Stimulated activated CD4-positive, alpha-beta T cell treated with anti-CD3 and anti-CD28 coated beads, Interleukin-12 subunit alpha, Interleukin-12 subunit beta, amount 100 ng/mL, for 4 hours (primary cell): ENCODE measurements around the gene WNT4.

Experiments
- DNase-seq: peaks from one replicate; pipeline ENCODE4 v3.0.0-alpha.2; 2020

The WNT4 gene

GRCh38 chr1:22107126-22107525 lies 35.8 kb downstream of the WNT4 start:
- no peak for DNase-seq

GRCh38 chr1:22105611-22106207 lies 37.2 kb downstream of the WNT4 start:
- DNase-seq: no peak

DNA sequence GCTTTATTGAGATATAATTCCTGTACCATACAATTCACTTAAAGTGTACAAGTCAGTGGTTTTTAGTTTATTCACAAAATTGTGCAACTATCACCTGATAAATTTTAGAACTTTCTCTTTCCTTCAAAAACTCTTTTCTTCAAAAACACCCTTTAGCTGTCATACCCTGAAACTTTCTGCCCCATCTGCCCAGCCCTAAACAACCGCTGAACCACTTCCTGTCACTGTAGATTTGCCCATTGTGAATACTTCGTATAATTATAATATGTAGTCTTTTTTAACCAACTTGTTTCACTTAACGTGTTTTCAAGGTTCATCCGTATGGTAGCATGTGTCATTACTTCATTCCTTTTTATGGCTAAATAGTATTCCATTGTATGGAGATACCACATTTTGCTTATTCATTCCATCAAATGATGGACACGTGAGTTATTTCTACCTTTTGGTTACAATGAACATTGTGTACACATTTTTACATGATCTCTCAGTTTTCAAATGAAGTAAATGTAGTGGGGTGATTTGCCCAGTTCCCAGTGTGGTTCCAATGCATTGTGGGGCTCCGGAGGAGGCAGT lies 37.9 kb downstream of the WNT4 start:
- DNase-seq: no peak

DNA sequence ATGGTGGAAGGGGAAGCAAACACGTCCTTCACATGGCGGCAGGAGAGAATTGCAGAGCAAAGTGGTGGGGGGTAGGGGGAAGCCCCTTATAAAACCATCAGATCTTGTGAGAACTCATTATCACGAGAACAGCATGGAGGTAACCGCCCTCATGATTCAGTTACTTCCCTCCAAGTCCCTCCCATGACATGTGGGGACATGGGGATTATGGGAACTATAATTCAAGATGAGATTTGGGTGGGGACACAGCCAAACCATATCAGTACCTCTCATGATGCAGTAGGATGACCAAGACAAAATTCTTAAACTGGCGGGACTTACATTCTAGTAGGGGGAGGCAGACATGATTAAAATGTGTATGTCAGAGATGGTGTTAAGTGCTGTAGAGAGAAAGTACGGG lies 38.8 kb downstream of the WNT4 start:
- DNase-seq: no peak

GRCh38 chr1:22102746-22103145 lies 40.2 kb downstream of the WNT4 start:
- no peak for DNase-seq

- DNase-seq: no peak
These were observed 40.9 kb downstream of the WNT4 start for GRCh38 chr1:22101995-22102394.

GRCh38 chr1:22101199-22101598 lies 41.7 kb downstream of the WNT4 start:
- DNase-seq: no peak

DNA sequence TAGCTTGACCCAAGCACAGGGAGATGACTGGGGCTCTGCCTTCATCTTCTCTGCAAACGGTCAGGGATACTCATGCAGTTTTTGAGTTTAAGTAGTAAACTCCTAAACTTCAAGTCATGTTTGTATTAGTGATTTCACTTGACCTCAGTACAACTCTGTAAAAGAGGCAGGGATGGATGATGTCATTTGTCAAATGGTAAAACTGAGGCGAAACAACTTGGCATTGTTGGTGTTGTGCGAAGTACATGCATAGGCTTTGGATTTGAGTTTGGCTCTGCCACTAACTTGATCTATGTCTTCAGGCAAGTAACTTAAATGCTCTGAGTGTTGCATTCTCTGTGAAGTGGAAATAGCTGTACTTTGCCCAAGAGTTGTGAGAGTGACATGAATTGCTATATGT lies 42.7 kb downstream of the WNT4 start:
- no peak for DNase-seq

DNA sequence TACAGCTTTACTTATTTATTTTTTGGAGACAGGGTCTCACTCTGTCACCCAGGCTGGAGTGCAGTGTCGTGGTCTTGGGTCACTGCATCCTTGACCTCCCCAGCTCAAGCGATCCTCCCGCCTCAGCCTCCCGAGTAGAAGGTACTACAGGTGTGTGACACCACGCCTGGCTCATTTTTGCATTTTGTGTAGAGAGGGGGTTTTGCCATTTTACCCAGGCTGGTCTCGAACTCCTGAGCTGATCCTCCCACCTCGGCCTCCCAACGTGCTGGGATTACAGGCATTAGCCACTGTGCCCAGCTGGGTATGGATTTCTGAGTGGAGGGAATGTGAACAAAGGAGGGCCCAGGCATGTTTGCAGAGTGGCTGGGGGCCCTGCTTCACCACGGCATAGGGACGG lies 44.1 kb downstream of the WNT4 start:
- DNase-seq: no peak

DNA sequence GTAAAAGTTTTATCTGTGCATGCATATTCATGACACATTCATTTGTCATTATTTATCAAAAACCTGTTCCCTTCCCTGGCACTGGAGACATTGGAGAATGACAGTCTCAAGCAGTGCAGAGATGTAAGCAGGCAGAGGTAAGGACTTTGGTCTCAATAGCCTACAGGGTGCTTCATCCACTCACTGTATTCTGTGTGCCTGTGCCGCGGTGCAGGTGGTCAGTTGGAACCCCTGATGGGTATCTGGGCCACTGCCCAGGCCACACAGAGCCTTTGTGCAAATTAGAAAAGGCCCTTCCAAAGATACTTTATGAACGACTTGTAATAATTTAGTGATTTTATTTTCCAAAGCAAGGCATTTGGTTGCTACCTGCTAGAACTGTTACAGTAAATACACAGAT lies 46.4 kb downstream of the WNT4 start:
- DNase-seq: no peak

DNA sequence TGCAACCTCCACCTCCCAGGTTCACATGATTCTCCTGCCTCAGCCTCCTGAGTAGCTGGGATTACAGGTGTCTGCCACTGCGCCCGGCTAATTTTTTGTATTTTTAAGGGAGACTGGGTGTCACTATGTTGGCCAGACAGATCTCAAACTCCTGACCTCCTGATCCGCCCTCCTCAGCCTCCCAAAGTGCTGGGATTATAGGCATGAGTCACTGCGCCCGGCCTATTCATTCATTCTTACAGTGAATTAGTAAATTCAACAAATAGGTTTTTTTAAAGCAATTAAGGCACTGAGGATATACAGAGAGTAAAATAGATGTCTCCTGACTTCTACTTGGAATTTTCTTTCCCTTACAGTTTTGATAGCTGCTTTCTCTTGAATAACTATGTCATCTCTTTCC lies 46.9 kb downstream of the WNT4 start:
- no peak for DNase-seq

- no peak for DNase-seq
These were observed 49.4 kb downstream of the WNT4 start for GRCh38 chr1:22093513-22093912.

DNA sequence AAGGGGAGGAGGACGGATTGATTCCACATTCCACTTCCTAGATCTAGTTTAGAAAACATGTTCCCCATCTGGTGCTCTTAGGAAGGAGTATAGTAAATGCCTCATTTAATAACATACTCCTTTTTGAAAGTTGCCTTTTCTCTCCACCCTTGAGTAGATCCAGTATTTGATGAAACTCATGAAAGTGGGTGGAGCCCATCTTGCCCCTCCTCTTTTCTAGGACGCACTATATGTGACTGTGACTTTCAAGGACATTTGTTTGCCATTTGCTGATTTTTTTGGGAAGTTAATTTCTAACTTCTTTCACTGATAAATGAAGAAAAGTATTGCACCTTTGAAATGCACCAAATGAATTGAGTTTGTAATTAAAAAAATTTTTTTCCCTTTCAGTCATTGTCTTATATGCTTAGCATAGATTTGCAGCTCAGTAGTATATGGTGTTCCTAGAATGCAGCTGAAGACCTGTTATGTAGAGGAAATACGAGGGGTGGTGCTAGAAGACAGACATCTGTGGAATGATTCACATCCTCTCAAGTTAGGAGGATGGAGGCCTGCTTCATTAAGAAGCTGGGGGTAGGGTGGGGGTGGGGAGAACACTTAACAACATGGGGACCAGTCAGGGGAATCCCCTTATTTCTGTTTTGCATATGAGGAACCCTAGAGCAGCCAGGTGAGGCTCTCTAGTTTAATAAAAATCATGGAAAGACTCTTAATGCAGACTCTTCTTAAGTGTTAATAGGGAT lies 50.7 kb downstream of the WNT4 start:
- DNase-seq: peak; percentile 27

DNA sequence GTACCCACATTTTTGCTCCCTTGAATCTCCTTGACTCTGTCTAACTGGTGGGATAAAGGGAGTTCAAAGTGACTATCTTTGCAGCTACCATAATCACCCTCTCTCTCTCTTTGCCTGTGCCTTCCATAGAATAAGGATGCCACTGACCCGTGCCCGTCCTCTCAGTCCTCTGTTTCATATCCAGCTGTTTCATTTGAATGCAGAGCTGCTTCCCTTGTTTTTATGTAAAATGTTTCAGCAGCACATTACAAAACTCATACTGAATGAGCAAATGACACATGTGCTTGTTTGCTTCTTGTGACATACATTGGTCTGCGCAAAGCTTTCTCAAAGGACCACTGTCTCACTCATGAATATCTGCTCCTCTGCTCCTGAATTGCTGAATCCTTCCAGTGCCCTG lies 52.0 kb downstream of the WNT4 start:
- no peak for DNase-seq

DNA sequence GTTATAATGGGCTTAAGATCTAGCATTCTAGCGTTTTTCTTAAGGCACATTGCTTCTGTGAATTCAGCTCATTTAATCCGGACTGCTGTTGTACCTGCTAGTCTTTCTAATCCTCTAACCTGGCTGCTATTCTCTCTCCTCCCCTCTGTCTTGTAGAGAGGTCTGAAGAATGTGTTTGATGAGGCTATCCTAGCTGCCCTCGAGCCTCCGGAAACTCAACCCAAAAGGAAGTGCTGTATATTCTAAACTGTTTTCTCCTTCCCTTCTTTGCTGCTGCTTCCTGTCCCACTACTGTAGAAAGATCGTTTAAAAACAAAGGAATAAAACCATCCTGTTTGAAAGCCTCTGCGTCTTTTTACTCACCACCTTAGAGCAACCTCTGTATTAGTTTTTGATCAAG lies 53.1 kb downstream of the WNT4 start:
- DNase-seq: no peak

DNA sequence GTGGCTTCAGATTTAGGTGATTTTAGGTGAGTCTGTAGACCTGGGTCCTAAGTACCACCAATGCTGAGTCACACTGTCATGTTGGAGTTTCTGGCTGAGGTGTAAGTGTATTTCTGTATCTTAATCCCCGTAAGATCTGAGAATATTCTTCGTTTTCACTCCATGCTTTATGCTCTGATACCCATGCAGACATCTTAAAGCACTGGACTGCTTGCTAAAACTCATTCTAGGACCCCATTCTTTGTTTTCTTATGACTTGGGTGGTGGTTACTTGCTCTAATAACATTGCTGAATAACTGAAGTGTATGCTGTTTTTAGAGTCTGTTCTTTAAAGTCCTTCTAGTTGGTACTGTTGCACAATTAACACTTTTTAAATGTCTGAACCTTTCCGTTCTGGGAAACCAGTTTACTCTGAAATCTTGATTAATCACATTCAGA lies 53.7 kb downstream of the WNT4 start:
- no peak for DNase-seq

DNA sequence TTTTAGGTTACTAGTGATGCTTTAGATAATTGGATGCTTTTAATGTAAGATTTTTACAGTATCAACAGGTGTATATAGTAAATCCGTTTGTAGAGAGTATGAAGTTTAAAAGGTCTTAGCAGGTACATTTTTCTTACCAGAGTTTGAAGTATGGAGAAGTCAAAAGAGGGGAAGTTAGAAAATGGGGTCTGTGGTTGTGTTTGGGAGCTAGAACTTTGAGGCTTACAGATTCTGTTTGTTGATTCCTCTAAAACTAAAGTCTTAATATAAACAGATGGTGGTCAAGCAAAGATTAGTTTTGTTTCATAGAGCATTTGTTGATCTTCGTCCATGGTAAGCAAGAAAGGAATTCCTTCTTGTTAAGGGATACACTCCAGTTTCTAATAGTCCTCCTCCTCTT lies 54.6 kb downstream of the WNT4 start:
- DNase-seq: no peak

DNA sequence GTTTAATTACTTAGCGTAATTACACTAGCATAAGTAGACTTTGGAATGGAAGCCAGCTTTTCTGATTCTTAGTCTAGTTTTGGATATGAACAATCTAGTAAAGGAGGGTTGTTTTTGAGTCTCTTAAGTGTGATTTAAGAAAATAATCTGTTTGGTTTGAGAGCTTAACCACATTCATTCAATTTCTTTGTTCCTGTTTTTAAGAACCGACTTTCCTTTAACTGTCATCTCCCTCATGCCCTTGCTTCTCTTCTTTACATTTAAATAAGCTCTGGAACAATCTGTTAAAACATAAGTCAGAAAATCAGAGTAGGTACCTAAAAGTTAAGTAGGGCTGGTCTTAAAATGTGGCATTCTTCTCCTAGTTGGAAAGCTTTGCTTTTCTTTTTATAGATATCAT lies 62.7 kb downstream of the WNT4 start:
- no peak for DNase-seq

- DNase-seq: no peak
These were observed 64.8 kb downstream of the WNT4 start for GRCh38 chr1:22078133-22078532.

- no peak for DNase-seq
These were observed 65.2 kb downstream of the WNT4 start for GRCh38 chr1:22077728-22078127.

DNA sequence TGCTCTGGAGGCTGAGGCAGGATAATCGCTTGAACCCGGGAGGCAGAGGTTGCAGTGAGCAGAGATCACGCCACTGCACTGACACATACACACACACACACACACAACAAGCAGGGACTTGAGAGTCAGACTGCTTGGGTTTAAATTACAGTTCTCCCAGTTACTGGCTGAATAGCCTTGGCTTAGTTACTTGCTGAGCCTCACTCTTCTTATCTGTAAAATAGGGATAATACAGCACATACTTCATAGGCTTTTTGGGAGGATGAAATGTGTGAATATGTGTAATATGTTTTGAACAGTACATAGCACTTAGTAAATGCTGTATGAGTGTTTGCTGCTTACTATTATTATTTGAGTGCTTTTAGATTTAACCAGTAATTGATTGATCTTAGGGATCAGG lies 66.6 kb downstream of the WNT4 start:
- DNase-seq: no peak

DNA sequence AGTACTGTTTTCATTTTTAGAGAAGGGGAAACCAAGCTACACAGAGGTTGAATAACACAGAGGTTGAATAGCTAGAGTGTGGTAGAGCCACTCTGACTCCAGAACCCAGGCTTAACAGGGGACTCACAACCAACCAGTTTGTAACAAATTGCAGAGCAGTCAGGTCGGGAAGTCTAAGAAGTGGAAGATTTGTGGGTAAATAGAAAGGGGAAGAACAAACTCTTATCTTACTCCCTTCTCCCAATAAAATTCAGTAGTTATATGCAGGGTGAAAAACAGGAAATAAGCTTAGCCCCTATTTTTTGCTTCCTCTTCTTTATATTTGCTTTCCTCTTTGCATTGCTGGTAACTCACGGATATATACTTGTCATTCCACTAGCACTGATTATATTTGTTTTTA lies 67.2 kb downstream of the WNT4 start:
- no peak for DNase-seq

GRCh38 chr1:22074803-22075202 lies 68.1 kb downstream of the WNT4 start:
- no peak for DNase-seq

GRCh38 chr1:22071511-22071910 lies 71.4 kb downstream of the WNT4 start:
- no peak for DNase-seq
